Fibroblast of lung (primary cell): ENCODE results near the gene KRT85. TPM values are rescaled to one million over a fixed set of nuclear protein-coding genes. Genes with fewer than 3 reads are reported as not detected.

Source experiments
- DNase-seq, 2 donors: peaks; one replicate each; pipeline versions ENCODE4 v3.0.0 to v3.0.0-alpha.2; 2010; ENCODE audit warnings: low read depth in 2 of 2
- H2AFZ ChIP-seq: 2 replicates; pipeline ENCODE4 v1.5.1; 2012; ENCODE audit warnings: low read length, control low read depth, inconsistent platforms
- H3K27ac ChIP-seq: 2 replicates; pipeline ENCODE4 v1.5.1; 2011; ENCODE audit warnings: low read length, control low read depth; ENCODE audit not compliant: insufficient read depth
- H3K27me3 ChIP-seq: 2 replicates; pipeline ENCODE4 v1.5.1; 2011; ENCODE audit warnings: mild to moderate bottlenecking, low read length; ENCODE audit not compliant: control insufficient read depth, insufficient read depth
- H3K36me3 ChIP-seq: 2 replicates; pipeline ENCODE4 v1.5.1; 2011; ENCODE audit warnings: low read length; ENCODE audit not compliant: control insufficient read depth, insufficient read depth
- H3K4me1 ChIP-seq: 2 replicates; pipeline ENCODE4 v1.5.1; 2011; ENCODE audit warnings: low read length; ENCODE audit not compliant: control insufficient read depth, insufficient read depth; ENCODE audit errors: extremely low read depth
- H3K4me2 ChIP-seq: 2 replicates; pipeline ENCODE4 v1.5.1; 2011; ENCODE audit warnings: low read length, control low read depth; ENCODE audit not compliant: insufficient read depth; ENCODE audit errors: extremely low read depth
- H3K4me3 ChIP-seq, 4 experiments: fragments of 200-600 bp in 1 of 4; sonication (generic) in 1 of 4; replicated peaks in 1 of 4; 2 replicates each; pipeline ENCODE4 v1.5.1; 2011 to 2016; ENCODE audit warnings: low read length in 4 of 4, low read depth in 3 of 4, mild to moderate bottlenecking in 3 of 4, control low read depth in 2 of 4, inconsistent platforms in 1 of 4, mixed read lengths in 1 of 4; ENCODE audit not compliant: insufficient read depth in 1 of 4; ENCODE audit errors: control extremely low read depth in 1 of 4
- H3K79me2 ChIP-seq: 2 replicates; pipeline ENCODE4 v1.5.1; 2012; ENCODE audit warnings: mild to moderate bottlenecking, low read length, inconsistent platforms; ENCODE audit not compliant: control insufficient read depth, insufficient read depth
- H3K9ac ChIP-seq: 2 replicates; pipeline ENCODE4 v1.5.1; 2011; ENCODE audit warnings: mild to moderate bottlenecking, low read length, control low read depth; ENCODE audit not compliant: insufficient read depth
- H3K9me3 ChIP-seq: 2 replicates; pipeline ENCODE4 v1.5.1; 2012; ENCODE audit warnings: low read depth, low read length; ENCODE audit not compliant: control insufficient read depth, insufficient read depth
- H4K20me1 ChIP-seq: 2 replicates; pipeline ENCODE4 v1.5.1; 2011; ENCODE audit warnings: low read length; ENCODE audit not compliant: control insufficient read depth, insufficient read depth; ENCODE audit errors: extremely low read depth
- EZH2 ChIP-seq: IDR thresholded peaks from 2 replicates; pipeline ENCODE4 v1.5.1; 2012; ENCODE audit warnings: low read length, control low read depth, mild to moderate bottlenecking; ENCODE audit errors: missing control alignments
- polyA plus RNA-seq, 2 donors: library from polyadenylated mRNA; depleted of rRNA in 1 of 2; stranded (reverse) in 1 of 2; unstranded in 1 of 2; fragments of >200 nt; gene quantifications; 2 replicates each; pipeline ENCODE4 v1.2.1, GENCODE V29; 2011 to 2012; ENCODE audit warnings: missing spikeins in 1 of 2
- total RNA-seq: library from RNA; depleted of rRNA; stranded (reverse); fragments of >200 nt; gene quantifications from 2 replicates; pipeline ENCODE4 v1.2.1, GENCODE V29; 2014
- TF ChIP-seq, protein P1 (sequence below), 2 donors: IDR thresholded peaks in 1 of 2; conservative IDR thresholded peaks in 1 of 2; 1 replicate in 1 of 2; 2 replicates in 1 of 2; pipeline ENCODE4 v1.5.1; 2011 to 2012; ENCODE audit warnings: low read length in 2 of 2, control low read depth in 1 of 2, inconsistent platforms in 1 of 2, low read depth in 1 of 2, mild to moderate bottlenecking in 1 of 2

Gene KRT85
- total and polyA plus RNA-seq, 2 donors (not counting 1 experiment from before 2014, with no cell fraction given): not detected

- no peak for TF ChIP-seq EZH2
- TF ChIP-seq, protein P1, sequence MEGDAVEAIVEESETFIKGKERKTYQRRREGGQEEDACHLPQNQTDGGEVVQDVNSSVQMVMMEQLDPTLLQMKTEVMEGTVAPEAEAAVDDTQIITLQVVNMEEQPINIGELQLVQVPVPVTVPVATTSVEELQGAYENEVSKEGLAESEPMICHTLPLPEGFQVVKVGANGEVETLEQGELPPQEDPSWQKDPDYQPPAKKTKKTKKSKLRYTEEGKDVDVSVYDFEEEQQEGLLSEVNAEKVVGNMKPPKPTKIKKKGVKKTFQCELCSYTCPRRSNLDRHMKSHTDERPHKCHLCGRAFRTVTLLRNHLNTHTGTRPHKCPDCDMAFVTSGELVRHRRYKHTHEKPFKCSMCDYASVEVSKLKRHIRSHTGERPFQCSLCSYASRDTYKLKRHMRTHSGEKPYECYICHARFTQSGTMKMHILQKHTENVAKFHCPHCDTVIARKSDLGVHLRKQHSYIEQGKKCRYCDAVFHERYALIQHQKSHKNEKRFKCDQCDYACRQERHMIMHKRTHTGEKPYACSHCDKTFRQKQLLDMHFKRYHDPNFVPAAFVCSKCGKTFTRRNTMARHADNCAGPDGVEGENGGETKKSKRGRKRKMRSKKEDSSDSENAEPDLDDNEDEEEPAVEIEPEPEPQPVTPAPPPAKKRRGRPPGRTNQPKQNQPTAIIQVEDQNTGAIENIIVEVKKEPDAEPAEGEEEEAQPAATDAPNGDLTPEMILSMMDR (conservative IDR thresholded peaks at IDR 0.05 in 1 of 2, IDR thresholded peaks at IDR 0.05 in 1 of 2; ENCODE audit: low read depth in 1 of 2, low read length in 2 of 2): no peak
- DNase-seq: no peak
- H3K36me3 ChIP-seq: no peaks in the 10 kb centered on the region
- no peak overlapping the region for H3K4me2 ChIP-seq
- peaks cover 4% of the 10 kb centered on the region for H3K4me1 ChIP-seq
- H3K27ac ChIP-seq: no peak overlapping the region
- H3K27me3 ChIP-seq: no peaks in the 10 kb centered on the region
- H3K79me2 ChIP-seq: no peaks in the 10 kb centered on the region
- H2AFZ ChIP-seq: no peak overlapping the region
- H3K9me3 ChIP-seq: no peaks in the 10 kb centered on the region
- no peak overlapping the region for H3K9ac ChIP-seq
- H4K20me1 ChIP-seq: no peaks in the 10 kb centered on the region
- H3K4me3 ChIP-seq: no peak overlapping the region
Measured at GRCh38 chr12:52414936-52415335, 47.7 kb upstream of the KRT85 start.

DNA sequence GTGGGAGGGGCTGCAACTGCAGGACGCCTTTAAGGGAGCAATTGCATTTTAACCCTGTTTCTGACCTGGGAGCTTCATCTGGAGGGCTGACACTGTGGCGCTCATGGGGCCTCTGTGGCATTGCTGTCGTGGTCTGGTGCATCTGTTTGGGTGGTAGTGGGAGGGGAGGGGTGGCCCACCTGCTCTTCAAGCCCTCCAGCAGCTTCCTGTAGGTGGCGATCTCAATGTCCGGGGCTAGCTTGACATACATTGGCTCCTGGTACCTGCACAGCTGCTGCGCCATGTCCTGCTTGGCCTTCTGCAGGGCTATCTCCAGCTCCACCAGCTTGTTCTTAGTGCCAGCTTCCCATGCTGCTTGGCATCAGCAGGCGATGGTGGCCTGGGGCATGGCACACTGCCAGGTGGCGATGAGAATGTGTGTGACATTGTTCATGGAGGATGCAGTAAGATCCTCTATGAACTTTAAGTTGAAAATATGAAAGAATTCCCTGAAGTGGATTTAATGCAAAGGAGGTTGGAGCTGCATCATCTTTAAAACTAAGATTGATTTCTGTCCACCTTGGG lies 46.6 kb upstream of the KRT85 start:
- Histone ChIP-seq H4K20me1 (no peaks in the 10 kb centered on the region), H3K9ac (no peak overlapping the region), H3K4me3 (no peak overlapping the region), H3K27ac (no peak overlapping the region), H3K9me3 (no peaks in the 10 kb centered on the region), H2AFZ (no peak overlapping the region), H3K36me3 (no peaks in the 10 kb centered on the region), H3K4me1 (peaks cover 4% of the 10 kb centered on the region), H3K27me3 (no peaks in the 10 kb centered on the region), H3K79me2 (no peaks in the 10 kb centered on the region), H3K4me2 (no peak overlapping the region)
- DNase-seq: no peak
- no peak for TF ChIP-seq EZH2
- TF ChIP-seq, protein P1 (conservative IDR thresholded peaks at IDR 0.05 in 1 of 2, IDR thresholded peaks at IDR 0.05 in 1 of 2; ENCODE audit: low read depth in 1 of 2, low read length in 2 of 2): no peak

DNA sequence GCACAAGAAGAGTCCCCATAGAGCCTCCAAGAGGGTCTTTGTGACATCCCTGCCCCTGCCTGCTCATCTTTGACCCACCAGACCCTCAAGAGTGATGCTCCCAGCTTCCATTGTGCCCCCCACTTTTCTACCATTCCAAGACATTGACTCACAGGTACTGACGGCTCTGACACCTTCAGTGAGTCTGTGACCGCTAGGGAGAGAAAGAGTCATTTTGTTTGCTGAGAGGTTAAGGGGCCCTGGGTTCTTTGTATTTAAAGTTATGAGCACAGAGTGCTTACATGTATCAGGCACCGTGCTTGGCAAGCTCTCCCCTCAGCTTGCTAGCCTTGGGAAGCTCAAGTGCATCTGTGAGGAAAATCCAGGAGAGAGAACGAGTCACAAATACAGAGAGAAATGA lies 45.9 kb upstream of the KRT85 start:
- no peak overlapping the region for H3K4me3 ChIP-seq
- H3K36me3 ChIP-seq: no peaks in the 10 kb centered on the region
- no peak overlapping the region for H2AFZ ChIP-seq
- H3K4me2 ChIP-seq: no peak overlapping the region
- H3K79me2 ChIP-seq: no peaks in the 10 kb centered on the region
- H4K20me1 ChIP-seq: no peaks in the 10 kb centered on the region
- peaks cover 4% of the 10 kb centered on the region for H3K4me1 ChIP-seq
- DNase-seq: no peak
- H3K27me3 ChIP-seq: no peaks in the 10 kb centered on the region
- H3K9me3 ChIP-seq: no peaks in the 10 kb centered on the region
- no peak overlapping the region for H3K27ac ChIP-seq
- no peak overlapping the region for H3K9ac ChIP-seq
- TF ChIP-seq, protein P1 (conservative IDR thresholded peaks at IDR 0.05 in 1 of 2, IDR thresholded peaks at IDR 0.05 in 1 of 2; ENCODE audit: low read depth in 1 of 2, low read length in 2 of 2): no peak
- TF ChIP-seq EZH2: no peak
